HG02759 (cell line): Measurements from ENCODE around the gene URI1.
"Not testable (repeated sequence)": the region's sequence is repeated elsewhere in the genome, so short reads cannot be mapped to it uniquely, and the experiment has no call there.

Experiments
- ATAC-seq: cut with Tn5 transposase; IDR thresholded peaks from one replicate; pipeline ENCODE4 v1.9.1; 2021; ENCODE audit warnings: mild to moderate bottlenecking, moderate library complexity; ENCODE audit not compliant: unreplicated experiment

URI1 gene, protein sequence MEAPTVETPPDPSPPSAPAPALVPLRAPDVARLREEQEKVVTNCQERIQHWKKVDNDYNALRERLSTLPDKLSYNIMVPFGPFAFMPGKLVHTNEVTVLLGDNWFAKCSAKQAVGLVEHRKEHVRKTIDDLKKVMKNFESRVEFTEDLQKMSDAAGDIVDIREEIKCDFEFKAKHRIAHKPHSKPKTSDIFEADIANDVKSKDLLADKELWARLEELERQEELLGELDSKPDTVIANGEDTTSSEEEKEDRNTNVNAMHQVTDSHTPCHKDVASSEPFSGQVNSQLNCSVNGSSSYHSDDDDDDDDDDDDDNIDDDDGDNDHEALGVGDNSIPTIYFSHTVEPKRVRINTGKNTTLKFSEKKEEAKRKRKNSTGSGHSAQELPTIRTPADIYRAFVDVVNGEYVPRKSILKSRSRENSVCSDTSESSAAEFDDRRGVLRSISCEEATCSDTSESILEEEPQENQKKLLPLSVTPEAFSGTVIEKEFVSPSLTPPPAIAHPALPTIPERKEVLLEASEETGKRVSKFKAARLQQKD

DNA sequence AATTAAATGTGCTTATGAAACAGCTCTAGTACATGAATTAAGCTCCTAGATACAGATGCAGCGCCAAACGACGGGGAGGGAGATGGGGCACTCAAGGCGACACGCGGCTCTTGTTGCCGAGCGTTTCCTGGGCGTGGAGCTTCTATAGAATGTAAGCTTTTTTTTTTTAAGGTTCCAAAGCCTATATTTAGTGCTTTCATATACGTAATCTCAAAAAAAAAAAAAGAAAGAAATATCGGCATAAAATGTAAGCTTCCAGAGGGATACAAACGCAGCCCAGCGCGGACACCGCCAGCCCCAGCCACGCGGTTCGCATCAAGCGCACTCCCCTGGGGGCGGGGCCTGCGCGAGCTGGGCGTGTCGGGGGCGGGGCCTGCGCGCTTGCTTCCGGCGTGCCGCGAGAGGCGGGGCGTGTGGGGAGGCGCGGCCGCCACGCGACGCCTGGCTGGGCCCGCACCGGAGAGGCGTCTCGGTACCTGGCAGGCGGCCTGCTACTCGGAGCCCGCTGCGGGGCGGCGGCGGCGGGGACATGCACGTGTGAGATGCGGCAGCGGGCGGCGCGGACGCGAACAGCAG is at the start of gene URI1:
Gene URI1 (plus strand): TSS at position 412 of the 576 bp plus-strand sequence. CDS start 309 bp downstream, outside the sequence.
- peak; percentile 87 for ATAC-seq

DNA sequence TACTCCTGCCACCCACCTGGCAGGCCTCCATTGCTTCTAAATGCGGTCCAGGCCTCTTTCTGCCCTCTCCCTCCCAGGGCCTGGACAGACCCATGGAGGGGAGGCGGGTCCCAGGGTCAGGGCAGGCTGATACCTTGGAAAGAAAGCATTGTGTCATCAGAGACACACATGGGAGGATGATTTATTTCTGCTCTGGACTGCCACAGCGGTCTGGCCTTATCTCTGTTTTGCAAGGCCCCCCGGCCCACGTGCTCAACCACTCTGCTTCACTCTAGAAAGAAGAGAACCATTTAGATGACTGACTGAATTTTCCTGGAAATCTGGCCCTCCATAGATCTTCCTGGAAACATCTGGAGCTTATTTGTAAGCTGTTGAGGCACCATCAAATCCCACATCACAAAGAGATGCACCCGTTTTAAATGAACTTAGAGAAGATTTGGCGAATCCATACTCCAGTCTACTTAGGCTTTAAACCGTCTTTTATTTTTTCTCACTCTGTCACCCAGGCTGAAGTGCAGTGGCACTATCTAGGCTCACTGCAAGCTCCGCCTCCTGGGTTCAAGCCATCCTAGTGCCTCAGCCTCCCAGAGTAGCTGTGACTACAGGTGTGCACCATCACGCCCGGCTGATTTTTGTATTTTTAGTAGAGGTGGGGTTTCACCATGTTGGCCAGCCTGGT is 48.3 kb upstream of the URI1 start:
- no peak for ATAC-seq

DNA sequence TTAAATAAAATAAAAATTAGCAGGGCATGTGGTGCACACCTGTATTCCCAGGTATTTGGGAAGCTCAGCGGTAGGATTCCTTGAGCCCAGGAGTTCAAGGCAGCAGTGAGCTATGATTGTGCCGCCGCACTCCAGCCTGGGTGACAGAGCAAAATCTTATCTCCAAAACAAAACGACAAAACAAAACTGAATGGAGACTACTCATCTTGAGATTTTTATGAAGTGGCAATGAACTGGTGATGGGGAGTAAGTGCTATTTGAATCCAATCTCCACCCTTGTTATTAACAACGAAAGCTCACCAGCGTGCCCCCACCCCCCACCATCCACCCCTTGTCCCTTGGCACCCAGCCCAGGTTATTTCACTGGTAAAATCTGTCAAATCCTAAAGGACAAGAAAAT is 45.2 kb upstream of the URI1 start:
- ATAC-seq: no peak

DNA sequence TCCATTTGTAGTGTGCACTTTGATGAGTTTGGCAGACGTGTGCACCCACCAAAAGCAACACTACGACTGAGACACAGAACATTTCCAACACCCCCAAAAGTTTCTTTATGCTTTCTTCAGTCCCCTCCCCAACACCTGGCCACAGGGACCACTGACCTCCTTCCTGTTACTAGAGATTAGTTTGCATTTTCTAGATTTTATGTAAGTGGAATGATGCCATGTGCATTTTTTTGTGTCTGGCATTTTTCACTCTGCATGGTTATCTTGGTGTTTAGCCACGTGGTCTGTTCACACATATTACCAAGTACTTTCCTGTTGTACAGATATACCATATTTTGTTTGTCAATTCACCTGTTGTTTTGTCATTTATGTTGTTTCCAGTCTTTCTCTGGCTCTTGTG is 44.6 kb upstream of the URI1 start:
- no peak for ATAC-seq

DNA sequence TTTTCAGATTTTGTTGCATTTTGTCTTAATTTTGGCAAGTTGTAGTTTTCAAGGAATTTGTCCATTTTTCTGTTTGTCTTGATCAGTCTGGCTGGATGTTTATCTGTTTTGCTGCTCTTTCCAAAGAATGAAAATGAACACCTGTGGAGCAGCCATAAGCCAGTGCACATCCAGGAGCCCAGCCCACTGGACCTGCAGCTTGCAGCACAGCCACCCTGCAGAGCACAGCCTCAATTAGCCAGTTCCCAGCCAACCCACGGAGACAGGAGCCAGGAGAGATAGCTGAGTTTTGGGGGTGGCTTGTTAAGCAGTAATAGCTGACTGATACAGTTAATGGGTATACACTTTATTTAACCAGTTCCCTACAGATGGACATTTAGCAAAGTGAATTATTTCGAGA is 38.0 kb upstream of the URI1 start:
- no peak for ATAC-seq

DNA sequence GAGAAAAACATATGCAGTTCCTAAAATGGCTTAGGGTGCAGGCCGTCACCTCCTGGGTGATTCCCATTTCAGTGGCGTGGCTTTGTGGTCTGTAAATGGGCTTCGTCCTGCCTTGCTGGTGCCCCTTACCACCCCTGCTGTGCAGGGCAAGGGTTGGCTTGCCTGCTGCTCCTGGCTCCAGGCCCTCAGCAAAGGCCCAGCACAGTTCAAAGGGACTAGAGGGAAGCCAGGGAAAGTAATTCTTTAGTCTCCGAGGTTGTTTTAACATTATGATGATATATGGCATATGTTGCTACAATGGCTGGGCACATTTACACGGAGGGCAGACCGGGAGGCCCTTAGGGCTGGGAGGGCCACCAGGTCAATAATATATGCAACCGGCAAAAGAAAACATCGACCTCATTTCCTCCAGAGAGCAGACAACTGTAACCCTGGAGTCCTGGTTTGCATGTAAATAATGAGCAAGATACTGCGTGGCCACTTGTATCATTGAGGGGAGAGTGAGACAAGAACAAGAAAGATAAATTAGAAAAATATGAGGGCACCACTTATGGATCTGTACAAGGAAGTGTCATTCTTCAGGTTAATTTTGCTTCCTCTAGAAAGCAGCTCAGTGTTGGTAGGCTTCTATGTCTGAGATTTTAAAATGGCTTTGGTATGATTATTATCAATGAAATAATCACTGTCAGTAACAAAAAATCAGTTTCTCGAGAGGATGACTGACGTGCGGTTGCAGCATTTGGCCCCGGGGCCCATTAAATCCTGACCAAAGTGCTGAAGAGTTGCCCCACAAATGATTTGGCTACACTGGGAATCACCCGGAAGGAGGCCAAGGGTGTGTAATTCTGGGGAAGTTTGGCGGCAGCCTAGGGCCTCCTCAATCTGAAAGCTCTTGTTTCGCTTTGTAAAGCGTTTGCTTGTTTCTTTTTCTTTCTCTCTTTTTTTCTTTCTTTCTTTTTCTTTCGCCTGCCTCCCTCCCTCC is 32.8 kb upstream of the URI1 start:
- ATAC-seq: no peak

DNA sequence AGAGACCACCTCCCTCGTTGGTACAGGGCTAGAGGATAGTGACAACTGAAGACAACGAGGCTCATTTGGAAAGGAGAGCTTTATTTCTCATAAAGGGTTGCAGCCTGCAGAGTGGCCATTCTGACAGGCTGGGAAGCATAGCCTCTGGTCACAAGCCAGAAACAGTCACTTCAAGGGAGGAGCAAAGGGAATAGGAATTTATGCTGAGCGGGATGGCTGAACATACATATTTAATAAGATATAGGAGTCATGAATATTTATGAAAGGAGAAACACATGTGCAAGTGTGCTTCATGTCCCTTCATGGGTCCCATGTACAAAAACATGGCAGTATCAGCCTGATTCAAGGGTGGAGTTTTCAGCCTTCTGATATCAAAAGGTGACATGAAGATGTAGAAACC is 27.1 kb upstream of the URI1 start:
- ATAC-seq: no peak

DNA sequence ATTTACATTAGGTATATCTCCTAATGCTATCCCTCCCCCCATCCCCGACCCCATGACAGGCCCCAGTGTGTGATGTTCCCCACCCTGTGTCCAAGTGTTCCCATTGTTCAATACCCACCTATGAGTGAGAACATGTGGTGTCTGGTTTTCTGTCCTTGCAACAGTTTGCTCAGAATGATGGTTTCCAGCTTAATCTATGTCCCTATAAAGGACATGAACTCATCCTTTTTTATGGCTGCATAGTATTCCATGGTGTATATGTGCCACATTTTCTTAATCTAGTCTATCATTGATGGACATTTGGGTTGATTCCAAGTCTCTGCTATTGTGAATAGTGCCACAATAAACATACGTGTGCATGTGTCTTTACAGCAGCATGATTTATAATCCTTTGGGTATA is 26.2 kb upstream of the URI1 start:
- not testable (repeated sequence) for ATAC-seq

DNA sequence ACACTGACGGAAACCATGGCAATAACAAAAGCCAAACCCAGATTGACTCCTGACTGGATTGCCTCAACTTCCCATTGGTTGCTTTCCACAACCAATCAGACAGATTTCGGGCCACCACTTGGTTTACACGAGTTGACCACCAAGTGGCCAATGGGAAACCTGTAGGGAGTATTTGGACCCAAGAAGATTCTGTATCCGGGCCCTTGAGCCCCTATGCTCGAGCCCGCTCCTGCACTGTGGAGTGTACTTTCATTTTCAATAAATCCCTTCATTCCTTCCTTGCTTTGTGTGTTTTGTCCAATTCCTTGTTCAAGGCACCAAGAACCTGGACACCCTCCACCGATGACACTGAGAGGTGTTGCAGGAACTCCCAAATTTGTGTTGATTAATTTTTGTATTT is 24.1 kb upstream of the URI1 start:
- ATAC-seq: no peak

DNA sequence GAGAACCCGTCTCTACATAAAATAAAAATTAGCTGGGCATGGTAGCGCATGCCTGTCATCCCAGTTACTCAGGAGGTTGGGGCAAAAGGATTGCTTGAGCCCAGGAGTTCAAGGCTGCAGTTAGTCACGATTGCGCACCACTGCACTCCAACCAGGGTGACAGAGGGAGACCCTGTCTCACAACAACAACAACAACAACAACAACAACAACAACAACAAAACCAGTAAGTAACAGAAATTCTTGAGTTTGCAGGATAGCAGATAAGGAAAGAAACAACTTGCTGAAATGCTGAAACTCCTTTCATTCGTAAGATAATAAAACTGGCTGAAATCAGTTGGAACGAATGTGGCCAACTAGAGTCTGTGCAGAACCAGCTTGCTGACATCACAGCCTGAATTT is 23.1 kb upstream of the URI1 start:
- no peak for ATAC-seq

DNA sequence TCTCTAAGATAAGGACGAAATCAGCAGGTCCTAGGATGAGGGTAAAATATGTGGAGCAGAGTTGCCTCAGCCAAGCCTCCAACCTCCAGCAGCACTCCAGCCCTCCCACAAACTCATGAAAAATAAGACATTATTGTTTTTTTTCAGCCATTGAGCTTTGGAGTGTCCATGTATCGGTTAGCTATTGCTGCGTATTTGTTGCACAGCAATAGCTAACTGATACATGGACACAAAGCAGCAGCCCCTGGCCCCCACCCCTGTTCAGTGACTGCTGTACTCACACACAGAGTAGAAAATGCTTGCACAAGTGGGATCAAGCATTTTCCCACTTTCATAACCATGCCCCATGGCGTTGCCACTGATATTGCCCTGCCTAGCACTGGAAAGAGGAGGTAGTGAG is 19.1 kb upstream of the URI1 start:
- ATAC-seq: no peak

DNA sequence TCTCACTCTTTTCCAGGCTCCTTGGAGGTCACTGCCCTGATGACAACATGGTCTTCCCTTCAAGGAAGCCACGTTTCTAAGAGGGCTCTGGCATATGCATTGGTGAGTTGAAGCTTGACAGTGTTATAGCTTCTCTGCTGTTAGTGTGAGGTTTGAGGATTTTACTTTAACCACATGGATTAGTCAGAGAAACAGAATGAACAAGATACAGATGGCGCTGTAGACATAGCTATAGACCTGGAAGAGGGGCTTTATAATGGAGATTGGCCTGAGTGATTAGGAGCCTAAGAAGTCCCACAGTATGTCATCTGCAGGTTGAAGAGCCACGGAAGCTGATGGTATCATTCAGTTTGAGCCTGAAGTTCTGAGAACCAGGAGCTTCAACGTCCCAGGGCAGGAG is 18.4 kb upstream of the URI1 start:
- no peak for ATAC-seq

DNA sequence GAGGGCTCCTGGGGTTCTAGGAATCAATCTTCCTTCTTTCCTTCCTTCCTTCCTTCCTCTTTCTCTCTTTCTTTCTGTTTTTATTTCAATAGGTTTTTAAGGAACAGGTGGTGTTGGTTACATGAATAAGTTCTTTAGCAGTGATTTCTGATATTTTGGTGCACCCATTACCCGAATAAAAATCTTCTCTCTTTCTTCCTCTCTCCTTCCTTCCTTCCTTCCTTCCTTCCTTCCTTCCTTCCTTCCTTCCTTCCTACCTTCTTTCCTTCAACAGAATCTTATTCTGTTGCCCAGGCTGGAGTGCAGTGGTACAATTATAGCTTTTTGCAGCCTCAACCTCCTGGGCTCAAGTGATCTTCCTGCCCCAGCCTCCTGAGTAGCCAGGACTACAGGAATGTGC is 16.0 kb upstream of the URI1 start:
- ATAC-seq: no peak

DNA sequence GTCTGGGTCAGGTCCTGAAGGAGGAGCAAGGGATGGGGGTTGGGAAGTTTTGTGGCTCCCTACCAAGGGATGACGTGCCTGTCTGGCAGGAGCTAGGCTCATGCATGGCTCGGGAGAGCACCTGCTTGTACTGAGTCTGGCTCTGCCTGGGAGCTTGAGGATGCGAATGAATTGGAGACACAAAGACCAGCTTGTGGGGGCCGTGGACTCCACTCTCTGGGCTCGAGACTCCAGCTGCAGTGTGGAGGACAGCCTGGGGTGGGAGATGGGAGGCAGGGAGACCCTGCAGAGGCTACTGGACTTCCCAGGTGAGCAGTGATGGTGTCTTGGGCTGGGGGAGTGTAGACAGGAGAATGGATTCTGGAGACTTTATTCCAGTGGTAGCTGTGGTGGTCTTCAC is 15.2 kb upstream of the URI1 start:
- no peak for ATAC-seq

DNA sequence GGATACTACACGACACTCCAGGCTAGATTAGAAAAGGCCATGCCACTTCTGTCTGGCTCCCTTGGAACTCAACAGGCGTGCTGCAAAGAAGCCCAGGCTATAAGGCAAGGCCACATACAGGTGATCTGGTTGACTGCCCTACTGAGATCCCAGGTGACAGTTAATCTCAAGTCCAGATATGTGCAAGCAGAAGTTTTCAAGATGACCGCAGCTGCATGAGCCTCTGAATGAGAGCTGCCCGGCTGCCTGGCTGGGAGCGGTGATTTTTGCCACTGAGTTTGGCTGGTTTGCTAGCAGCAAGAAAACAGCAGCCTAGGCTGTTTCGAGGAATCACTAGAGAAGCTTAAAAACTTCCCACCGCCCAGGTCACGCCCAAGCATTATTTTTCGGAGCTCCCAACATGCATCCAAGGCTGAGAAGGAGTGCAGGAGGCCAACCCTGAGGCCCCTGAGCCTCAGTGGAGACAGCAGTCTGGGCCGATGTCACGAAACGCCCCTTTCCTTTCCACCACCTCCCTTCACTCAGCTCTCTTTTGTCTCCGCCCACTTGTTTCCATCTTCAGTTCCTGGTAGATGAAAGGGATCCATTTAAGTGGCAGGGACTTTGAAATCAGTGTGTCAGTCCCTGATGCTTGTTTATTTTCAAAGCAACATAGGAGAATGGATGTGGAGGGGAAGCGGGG is 14.0 kb upstream of the URI1 start:
- peak; percentile 64 for ATAC-seq

DNA sequence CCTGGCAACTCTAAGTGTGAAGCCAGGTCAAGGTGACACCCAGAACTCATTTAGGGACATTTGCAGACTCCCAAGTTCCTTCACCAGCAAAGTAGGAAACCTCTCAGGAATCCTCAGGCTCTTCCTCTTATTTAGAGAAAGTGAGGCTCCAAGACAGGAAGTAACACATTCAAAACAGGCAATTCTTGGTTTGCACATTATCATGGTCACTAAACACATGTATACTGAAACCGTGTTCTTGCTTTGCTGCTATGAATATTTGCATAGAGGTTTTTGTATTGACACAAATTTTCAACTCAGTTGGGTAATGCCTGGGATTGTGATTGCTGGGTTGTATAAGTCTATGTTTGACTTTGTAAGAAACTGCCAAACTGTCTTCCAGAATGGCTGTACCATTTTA is 13.2 kb upstream of the URI1 start:
- peak; percentile 80 for ATAC-seq

DNA sequence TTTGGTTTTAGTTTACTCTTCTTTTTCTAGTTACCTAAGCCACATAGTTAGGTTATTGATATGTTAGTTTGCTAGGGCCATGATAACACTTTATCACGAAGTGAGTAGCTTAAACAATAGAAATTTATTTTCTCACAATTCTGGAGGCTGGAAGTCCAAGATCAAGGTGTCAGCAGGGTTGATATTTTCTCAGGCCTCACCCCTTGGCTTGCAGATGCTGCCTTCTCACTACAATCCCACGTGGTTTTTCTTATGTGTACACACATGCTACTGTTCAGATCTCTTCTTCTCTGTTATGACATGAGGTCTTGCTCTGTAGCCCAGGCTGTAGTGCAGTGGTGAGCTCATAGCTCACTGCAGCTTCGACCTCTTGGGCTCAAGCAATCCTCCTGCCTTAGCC is 7.8 kb upstream of the URI1 start:
- no peak for ATAC-seq

DNA sequence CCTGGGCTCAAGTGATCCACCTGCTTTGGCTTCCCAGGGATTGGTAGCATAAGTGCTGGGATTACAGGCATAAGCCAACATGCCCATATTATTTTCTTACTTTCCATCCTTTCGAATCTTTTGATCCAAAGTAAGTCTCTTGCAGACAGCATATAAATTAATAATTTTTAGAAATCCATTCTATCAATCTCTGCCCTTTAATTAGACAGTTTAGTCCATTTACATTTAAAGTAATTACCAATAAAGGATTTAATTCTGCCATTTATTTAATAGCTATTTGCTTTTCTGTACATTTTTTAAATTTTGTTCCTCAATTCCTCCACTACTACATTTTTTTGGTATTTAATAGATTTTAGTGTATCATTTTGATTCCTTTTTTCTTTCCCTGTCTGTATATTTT is 7.3 kb upstream of the URI1 start:
- ATAC-seq: no peak

DNA sequence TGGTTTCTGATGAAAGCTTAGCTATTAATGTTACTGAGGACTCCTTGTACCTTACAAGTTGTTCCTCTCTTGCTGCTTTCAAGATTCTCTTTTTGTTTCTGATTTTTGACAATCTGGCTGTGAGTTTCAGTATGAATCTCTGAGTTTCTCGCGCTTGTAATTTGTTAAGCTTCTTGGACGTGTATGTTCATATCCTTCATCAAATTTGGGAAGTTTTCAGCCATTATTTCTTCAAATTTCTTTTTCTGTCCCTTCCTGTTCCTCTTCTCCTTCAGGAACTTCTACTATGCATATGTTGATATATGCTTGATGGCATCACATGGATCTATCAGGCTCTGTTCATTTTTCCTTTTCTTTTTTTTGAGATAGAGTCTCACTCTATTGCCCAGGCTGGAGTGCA is 5.6 kb upstream of the URI1 start:
- ATAC-seq: no peak

DNA sequence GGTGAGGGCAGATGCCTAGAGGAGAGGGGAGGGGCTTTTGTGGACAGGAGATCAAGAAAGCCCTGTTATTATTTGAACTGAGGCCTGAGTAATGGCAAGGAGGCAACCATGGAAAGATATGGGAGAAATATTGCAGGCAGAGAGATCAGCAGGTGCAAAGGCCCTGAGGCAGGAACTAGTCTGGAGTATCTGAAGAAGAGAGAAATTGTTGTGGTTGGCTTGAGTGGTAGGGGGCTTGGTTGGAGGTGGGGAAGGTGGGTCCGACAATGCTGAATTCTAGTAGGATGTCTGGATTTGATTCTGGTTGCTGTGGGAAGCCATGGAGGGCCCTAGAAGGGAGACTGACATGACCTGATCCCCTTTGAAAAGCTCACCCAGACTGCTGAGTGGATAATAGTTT is 2.4 kb upstream of the URI1 start:
- no peak for ATAC-seq
